Erythroblast (primary cell): ENCODE results near the gene CAPZA2.

ENCODE experiments used
- GATA1 ChIP-seq: IDR thresholded peaks from 2 replicates; pipeline ENCODE4 v1.6.1; 2011; ENCODE audit warnings: low read depth, mild to moderate bottlenecking, control low read depth, low read length, moderate library complexity
- POLR2A ChIP-seq: IDR thresholded peaks from 2 replicates; pipeline ENCODE4 v1.6.1; 2011; ENCODE audit warnings: mild to moderate bottlenecking, low read length

DNA sequence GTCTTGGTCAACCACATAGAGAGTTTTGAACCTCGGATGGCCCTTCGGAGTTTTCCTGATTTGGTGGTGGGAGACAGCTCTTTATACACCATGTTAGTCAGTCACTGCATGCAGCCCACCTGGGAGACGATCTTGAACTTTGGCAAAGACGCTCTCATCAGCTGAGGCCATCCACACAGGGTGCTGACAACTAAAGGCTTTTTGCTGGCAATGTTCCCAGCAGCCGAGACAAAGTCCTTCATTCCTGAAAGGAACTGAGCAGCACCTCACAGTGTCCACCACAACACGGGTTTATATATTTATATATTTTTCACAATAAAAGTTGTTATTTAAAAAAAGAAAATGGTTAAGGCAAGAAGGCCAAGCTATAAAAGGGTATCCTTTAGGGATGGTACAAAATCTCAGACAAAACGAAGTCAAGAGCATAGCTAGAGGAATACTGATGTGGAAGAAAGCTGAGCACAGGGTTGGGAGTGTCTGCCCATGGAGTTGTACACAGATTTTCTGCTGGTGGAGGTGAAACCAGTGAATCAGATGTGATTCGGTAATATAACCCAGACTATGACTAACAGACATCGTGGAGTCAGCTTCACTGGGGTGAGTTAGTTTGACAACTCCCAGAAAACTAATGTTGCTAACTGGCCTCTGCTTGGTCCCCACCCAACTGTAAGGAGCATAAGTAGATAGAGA lies 27.4 kb upstream of the CAPZA2 start:
- TF ChIP-seq POLR2A (no peak), GATA1 (no peak)
